GM18951 (cell line): ENCODE results near the gene POMT1.
"Not testable (repeated sequence)": the region's sequence is repeated elsewhere in the genome, so short reads cannot be mapped to it uniquely, and the experiment has no call there.

Experiments
- POLR2A ChIP-seq: IDR thresholded peaks from 4 replicates; pipeline ENCODE4 v1.6.1; 2011; ENCODE audit warnings: mild to moderate bottlenecking; ENCODE audit not compliant: insufficient read length, insufficient read depth; ENCODE audit errors: extremely low read depth
- in situ Hi-C: fragments of 300-500 bp; cut with MboI; formaldehyde crosslinking; loops from one replicate; pipeline ENCODE4 v1.12.0; 2022; ENCODE audit warnings: low sequenced_read_pairs, mixed read lengths, inconsistent platforms; ENCODE audit not compliant: unreplicated experiment

The POMT1 gene, protein sequence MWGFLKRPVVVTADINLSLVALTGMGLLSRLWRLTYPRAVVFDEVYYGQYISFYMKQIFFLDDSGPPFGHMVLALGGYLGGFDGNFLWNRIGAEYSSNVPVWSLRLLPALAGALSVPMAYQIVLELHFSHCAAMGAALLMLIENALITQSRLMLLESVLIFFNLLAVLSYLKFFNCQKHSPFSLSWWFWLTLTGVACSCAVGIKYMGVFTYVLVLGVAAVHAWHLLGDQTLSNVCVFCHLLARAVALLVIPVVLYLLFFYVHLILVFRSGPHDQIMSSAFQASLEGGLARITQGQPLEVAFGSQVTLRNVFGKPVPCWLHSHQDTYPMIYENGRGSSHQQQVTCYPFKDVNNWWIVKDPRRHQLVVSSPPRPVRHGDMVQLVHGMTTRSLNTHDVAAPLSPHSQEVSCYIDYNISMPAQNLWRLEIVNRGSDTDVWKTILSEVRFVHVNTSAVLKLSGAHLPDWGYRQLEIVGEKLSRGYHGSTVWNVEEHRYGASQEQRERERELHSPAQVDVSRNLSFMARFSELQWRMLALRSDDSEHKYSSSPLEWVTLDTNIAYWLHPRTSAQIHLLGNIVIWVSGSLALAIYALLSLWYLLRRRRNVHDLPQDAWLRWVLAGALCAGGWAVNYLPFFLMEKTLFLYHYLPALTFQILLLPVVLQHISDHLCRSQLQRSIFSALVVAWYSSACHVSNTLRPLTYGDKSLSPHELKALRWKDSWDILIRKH

DNA sequence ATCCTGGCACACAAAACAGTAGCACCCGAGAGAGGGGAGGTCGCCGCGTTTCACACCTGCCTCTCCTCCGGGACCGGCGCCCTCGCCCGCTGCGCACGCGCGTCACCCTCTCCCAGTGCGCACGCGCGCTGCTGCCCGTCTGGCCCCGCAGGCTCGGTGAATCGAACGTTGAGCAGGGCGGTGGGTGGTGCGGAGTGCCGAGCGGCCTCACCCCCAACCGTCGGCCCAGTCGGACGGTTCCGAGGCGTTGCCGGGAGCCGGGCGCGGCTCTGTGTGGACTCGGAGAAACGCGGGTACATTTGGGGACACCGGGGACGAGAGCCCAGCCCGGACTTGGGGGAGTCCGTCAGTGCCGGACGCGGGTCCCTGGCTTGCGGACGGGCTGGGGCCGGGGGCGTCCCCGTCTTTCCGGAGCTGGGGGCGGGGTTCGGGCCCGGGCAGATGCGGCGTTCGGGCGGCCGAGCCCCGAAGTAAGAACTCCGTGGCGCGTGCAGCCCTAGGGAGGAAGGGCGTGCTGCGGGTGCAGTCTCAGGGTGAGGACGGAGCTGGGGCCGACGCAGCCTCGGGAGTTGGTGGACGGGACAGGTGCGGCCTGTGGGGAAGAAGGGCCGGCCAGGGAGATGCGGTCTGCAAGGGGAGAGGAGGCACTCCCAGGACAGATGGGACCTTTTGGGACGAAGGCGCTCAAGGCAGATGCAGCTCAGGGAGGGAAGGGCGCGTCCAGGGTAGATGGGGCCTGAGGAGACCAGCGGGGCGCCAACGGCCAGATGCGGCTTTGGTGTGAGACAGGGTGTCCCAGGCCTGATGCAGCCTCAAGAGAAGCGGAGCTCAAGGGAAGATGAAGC, at the start of gene POMT1:
Gene POMT1, plus strand, starts transcription at position 138 of the 845 bp plus-strand sequence. CDS start 1,301 bp downstream, outside the sequence.
- in situ Hi-C loops: no loop called here
- peak; percentile 74 for TF ChIP-seq POLR2A

DNA sequence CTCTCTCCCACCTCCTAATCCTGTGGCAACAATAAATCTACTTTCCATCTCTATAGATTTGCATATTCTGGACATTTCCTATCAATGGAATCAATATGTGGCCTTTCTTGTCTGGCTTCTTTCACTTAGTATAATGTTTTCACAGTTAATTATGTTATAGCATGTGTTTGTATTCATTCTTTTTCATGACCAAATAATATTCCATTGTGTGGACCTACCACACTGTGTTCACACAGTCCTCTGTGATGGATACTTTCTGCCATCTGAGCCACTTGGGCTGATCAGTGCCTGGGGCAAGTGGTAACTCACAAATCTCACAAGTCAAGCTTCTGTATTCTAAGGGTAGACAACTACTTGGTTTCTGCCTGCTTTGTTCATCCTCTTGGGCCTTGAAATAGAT, 48.7 kb upstream of the POMT1 start:
- in situ Hi-C loops: no loop called here
- no peak for TF ChIP-seq POLR2A

DNA sequence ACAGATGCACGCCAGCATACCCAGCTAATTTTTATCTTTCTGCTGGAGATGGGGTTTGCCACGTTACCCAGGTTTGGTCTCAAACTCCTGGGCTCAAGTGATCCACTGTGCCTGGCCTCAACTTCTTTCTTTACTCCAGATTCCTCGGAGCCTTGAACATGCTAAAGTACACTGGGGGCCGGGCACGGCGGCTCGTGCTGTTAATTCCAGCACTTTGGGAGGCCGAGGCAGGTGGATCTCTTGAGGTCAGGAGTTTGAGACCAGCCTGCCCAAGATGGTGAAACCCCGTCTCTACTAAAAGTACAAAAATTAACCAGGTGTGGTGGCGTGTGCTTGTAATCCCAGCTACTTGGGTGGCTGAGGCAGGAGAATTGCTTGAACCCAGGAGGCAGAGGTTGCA, 47.1 kb upstream of the POMT1 start:
- in situ Hi-C loops: not testable (repeated sequence)

DNA sequence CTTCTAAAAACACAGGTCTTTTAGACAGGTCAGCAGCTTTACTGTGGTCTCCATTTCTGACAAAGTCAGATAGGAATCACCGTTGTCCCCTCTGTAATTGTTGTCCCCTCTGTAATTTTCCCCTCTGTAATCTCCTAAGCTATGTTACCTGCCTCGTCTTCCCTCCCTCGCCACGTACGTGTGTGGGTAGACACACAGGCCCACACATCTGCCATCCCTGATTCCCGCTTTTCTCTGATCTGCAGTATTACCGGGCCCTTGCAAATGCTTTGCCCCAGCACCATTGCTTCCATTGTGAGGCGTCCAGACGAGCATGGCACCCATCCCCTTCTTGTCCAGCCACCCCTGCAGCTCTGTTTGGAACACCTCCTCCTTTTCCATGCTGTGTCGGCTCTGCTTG, 45.0 kb upstream of the POMT1 start:
- TF ChIP-seq POLR2A: no peak
- in situ Hi-C loops: no loop called here

DNA sequence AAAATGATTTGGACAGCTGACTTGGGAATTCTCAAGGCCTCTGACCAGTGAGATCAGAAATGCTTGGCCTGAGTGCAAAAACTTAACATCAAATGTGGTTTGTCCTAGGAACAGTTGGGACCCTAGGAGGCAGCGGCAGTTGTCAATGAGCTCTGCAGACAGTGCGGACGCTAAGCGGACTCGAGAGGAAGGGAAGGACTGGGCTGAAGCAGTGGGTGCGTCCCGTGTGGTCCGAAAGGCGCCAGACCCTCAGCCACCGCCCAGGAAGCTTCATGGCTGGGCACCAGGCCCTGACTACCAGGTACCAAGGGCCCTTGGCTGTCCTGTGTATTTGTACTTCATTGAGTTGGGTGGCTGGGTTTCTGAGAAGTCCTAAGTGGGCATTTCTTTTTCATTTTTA, 43.7 kb upstream of the POMT1 start:
- TF ChIP-seq POLR2A: no peak
- in situ Hi-C loops: no loop called here

DNA sequence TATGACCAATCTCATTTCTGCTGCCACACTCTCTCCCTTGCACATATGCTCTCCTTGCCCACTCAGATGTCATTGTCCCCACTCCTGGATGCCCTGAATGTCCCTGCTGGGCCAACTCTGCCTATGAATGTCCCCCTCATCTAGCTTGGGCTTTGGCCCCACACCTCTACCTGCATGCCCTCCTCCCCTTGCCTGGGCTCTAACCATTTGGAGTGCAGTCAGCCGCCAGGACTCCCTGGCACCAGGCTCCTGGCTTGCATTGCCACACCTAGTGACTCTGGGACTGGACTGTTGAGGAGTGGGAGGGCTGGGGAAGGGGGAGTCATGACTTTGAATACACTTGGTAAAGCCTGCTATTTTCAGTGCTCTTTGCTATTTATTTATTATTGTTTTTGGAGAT, 41.6 kb upstream of the POMT1 start:
- no peak for TF ChIP-seq POLR2A
- in situ Hi-C loops: no loop called here

DNA sequence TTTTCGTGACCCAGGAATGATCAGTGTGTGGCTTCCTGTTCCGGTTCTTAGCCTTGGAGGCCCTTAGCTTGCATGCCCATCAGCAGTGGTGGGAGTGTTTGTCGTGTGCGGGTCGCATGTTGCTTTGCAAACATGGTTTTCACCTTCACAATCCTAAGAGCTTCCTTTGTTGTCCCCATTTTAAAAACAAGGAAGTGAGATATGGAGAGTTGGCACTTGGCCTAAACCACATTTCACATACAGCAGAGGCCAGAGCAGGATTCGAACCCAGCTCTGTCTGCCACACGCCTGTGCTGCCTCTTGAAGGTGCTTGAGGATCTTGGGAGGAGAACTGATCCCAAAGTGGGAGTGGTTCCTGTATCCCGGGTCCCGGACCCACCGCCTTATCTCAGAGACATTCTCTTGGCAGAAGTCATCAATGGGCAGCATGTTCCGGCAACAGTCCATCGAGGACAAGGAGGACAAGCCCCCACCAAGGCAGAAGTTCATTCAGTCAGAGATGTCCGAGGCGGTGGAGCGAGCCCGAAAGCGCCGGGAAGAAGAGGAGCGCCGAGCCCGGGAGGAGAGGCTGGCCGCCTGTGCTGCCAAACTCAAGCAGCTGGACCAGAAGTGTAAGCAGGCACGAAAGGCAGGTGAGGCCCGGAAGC, 38.2 kb upstream of the POMT1 start:
- no peak for TF ChIP-seq POLR2A
- in situ Hi-C loops: no loop called here

DNA sequence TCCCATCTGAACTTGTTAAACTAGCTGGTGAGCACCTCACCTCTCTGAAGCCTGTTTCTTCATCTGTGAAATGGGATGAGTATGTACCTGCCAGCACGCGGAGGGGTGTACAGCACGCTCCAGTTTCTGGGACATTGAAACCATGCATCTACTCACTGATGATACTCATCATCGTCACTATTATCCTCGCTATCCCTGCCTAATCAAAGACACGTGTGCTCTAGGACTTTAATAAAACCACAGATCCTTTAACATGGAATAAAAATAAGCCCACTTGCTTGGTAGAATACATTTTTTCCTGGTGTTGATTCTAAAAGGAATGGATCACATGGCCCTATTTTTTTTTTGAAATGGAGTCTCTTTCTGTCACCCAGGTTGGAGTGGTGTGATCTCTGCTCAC, 37.3 kb upstream of the POMT1 start:
- in situ Hi-C loops: no loop called here

DNA sequence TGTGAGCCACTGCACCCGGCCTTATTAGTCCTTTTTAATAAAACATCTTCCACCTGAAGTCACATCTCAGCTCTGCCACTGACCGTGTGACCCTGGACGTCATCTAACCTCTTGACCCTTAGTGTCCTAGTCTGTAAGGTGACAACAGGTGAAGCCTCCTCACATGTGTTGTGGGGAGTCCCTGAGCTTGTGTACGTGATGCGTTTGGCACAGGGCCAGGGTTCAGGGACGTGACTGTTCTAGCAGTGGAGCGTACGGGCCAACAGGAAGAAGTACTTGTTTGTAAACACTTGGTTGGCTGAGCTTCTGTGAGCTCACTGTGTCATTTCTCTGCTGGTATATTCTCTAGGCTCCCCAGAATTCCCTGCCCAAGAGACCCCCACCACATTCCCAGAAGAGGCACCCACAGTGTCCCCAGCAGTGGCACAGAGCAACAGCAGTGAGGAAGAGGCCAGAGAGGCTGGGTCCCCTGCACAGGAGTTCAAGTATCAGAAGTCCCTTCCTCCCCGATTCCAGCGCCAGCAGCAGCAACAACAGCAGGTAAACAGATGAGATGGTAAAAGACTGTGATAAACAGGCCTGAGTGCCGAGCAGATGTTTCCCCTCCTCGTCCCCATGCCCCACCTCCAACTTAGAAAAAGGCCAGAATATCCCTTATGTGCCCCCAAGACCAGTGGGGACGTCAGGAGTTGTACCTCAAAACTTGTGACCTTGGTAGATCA, 35.3 kb upstream of the POMT1 start:
- in situ Hi-C loops: no loop called here
- TF ChIP-seq POLR2A: no peak

More for the DNA sequence above, 37.3 kb upstream of the POMT1 start:
- no peak for TF ChIP-seq POLR2A

DNA sequence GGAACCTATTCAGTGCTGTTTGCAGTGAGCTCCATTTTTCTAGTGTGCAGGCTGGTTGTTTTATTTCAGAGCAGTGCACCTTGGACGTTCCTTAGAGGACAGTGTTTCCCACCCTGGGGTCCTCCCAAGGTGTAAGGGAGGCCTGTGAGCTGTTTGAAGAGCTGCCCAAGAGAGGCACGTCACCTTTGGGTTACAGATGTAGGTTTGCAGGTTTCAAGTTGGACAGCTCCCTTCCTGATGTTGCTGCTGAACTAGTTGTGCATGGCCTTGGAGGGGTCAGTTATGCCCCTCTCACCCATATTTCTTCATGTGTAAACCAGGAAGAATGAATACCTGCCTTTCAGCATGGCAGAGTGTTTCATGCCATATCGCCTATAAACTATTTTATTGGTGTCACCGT, 34.7 kb upstream of the POMT1 start:
- in situ Hi-C loops: no loop called here
- no peak for TF ChIP-seq POLR2A

DNA sequence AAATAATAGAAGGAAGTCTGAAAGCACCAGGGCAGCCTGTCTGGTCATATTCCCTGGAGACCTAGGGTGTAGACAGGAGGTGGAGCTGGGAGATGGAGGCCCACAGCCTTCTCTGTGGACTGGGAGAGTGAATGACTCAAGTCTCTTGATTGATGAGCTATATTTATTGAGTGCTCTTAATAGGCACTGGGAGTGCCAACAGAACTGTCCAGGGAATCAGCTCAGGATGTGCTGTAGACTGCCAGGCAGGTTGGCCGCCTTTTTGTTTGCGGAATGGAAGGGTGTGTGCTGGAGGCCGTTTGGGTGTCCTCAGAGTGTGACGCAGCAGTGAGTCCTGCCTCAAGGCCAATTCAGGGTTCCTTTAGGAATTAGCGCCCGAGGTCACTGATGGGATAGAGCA, 33.4 kb upstream of the POMT1 start:
- in situ Hi-C loops: no loop called here
- TF ChIP-seq POLR2A: no peak

DNA sequence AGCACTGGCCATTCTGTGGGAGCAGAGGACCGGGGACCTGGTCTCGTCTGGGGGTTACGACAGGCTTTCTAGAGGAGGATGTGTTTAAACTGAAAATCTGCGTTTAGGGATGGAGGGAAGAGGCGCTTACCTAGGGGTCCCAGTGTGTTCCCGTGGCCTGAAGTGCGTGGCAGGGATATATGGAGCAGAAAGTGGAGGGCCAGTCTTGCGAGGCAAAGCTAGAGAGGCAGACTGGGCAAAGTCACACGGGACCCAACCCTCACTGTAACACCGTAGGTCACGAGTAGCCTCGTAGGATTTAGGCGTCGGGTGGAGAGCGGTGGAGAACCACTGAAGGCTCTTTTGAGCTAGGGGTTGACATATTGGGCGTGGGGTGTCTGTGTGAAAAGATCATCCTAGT, 32.8 kb upstream of the POMT1 start:
- in situ Hi-C loops: no loop called here

DNA sequence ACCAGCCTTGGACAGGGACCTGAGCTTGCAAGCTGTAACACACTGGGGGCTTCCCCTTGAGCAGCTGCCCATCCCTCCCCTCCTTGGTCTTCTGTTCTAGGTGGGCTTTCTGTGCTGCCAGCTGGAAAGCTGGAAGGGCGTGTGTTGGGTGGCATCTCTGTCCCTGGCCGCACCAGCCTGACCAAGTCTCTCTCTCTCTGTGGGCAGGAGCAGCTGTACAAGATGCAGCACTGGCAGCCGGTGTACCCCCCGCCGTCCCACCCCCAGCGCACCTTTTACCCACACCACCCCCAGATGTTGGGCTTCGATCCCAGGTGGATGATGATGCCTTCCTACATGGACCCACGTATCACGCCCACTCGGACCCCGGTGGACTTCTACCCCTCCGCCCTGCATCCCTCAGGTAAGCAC, 32.1 kb upstream of the POMT1 start:
- no peak for TF ChIP-seq POLR2A
- in situ Hi-C loops: no loop called here

More for the DNA sequence above, 32.8 kb upstream of the POMT1 start:
- no peak for TF ChIP-seq POLR2A

DNA sequence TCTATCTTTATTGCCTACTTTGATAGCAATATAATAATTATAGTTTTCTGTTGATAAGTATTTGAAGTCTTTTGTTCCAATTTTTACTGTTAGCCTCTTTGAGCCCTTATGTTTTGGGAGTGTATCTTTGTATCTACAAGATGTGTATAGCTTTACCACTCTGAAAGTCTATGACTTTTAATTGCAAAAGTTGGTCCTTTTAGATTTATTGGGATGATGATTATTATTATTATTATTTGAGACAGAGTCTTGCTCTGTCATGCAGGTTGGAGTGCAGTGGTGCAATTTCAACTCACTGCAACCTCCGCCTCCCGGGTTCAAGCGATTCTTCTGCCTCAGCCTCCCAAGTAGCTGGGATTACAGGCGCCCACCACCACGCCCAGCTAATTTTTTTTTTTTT, 30.6 kb upstream of the POMT1 start:
- in situ Hi-C loops: not testable (repeated sequence)
